Measurements from ENCODE around the gene COL23A1. TPM values are rescaled to one million over a fixed set of nuclear protein-coding genes. Genes with fewer than 3 reads are reported as not detected.

The COL23A1 gene
- total and polyA plus RNA-seq, 8 donors, result 0.06 to 0.68 (median 0.33) TPM; not detected in 2

DNA sequence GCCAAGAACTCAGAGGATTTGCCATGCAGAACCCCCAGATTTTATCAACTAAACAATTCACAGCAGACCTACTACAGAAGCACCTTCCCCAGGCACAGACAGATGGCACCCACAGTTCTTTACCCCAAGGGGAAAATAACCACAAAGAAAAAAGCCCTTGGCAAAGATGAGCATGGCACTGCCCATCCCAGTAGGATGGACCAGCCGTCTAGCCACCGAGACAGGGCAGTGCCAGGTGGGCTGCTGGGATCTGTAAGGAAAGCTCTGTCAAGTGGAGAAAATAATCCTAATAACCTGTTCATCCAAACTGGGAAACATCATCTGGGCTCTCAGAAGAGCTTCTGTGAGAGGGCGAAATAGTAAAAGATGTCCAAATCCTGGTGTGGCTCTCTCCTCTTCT is 130.0 kb downstream of the COL23A1 start:
- no peak overlapping the region for H3K4me3 ChIP-seq
- 85 to 87% methylated on average over 3 of the region's 3 CpGs for WGBS, 2 donors
- no peak overlapping the region for H3K27ac ChIP-seq
- no peak for FAIRE-seq
- no peaks in the 10 kb centered on the region for H3K27me3 ChIP-seq
- no peak for ATAC-seq
- intact Hi-C loops (cut with DNase I), result no loop called here
- H3K4me1 ChIP-seq, result no peaks in the 10 kb centered on the region
- no peaks in the 10 kb centered on the region for H3K9me3 ChIP-seq
- no peak for DNase-seq
- H3K36me3 ChIP-seq, result no peaks in the 10 kb centered on the region
- TF ChIP-seq, protein P1, sequence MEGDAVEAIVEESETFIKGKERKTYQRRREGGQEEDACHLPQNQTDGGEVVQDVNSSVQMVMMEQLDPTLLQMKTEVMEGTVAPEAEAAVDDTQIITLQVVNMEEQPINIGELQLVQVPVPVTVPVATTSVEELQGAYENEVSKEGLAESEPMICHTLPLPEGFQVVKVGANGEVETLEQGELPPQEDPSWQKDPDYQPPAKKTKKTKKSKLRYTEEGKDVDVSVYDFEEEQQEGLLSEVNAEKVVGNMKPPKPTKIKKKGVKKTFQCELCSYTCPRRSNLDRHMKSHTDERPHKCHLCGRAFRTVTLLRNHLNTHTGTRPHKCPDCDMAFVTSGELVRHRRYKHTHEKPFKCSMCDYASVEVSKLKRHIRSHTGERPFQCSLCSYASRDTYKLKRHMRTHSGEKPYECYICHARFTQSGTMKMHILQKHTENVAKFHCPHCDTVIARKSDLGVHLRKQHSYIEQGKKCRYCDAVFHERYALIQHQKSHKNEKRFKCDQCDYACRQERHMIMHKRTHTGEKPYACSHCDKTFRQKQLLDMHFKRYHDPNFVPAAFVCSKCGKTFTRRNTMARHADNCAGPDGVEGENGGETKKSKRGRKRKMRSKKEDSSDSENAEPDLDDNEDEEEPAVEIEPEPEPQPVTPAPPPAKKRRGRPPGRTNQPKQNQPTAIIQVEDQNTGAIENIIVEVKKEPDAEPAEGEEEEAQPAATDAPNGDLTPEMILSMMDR (IDR thresholded peaks at IDR 0.05), result no peak

DNA sequence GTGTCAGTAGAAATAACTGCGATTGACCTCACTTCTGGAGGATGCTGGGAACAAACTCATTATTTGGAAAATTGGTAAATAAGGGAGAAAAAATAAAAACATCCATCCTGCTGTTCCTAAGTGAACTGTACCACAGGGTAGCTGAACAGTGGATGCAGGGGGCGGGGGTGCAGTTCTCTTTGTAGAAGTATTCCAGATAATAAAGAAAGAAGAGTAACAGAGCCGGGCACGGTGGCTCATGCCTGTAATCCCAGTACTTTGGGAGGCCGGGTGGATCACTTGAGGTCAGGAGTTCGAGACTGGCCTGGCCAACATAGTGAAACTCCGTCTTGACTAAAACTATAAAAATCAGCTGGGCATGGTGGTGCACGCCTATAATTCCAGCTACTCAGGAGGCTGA is 132.1 kb downstream of the COL23A1 start:
- intact Hi-C loops (cut with DNase I), result no loop called here
- Histone ChIP-seq H3K27me3 (no peaks in the 10 kb centered on the region), H3K4me3 (no peak overlapping the region), H3K27ac (no peak overlapping the region), H3K36me3 (no peaks in the 10 kb centered on the region), H3K9me3 (no peaks in the 10 kb centered on the region), H3K4me1 (no peaks in the 10 kb centered on the region)
- FAIRE-seq, result no peak
- 76 to 86% methylated on average over 8 of the region's 8 CpGs for WGBS, 2 donors
- ATAC-seq, result no peak
- TF ChIP-seq, protein P1 (IDR thresholded peaks at IDR 0.05), result no peak
- DNase-seq, result no peak

DNA sequence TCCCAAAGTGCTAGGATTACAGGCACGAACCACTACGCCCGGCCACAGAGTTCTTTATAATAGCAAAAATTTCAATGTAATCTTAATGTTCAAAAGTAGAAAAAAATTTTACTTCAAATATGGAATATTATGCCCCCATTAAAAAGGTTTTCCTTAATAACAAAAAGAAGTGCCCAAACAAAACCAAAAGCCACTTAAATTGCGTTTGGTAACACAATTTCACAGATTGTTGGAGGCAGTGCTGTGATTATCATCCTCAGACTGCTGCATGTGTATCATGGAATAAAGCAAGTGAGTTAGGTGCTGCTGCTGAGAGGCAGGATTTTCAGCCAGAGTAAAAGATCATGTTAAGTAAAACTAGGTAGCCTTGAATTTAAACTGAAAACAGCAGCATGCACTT is 132.7 kb downstream of the COL23A1 start:
- no peaks in the 10 kb centered on the region for H3K4me1 ChIP-seq
- TF ChIP-seq, protein P1 (IDR thresholded peaks at IDR 0.05), result no peak
- intact Hi-C loops (cut with DNase I), result no loop called here
- no peaks in the 10 kb centered on the region for H3K9me3 ChIP-seq
- H3K27ac ChIP-seq, result no peak overlapping the region
- no peak for FAIRE-seq
- ATAC-seq, result no peak
- no peak overlapping the region for H3K4me3 ChIP-seq
- 77 to 92% methylated on average over 4 of the region's 4 CpGs for WGBS, 2 donors
- no peaks in the 10 kb centered on the region for H3K27me3 ChIP-seq
- DNase-seq, result no peak
- no peaks in the 10 kb centered on the region for H3K36me3 ChIP-seq

DNA sequence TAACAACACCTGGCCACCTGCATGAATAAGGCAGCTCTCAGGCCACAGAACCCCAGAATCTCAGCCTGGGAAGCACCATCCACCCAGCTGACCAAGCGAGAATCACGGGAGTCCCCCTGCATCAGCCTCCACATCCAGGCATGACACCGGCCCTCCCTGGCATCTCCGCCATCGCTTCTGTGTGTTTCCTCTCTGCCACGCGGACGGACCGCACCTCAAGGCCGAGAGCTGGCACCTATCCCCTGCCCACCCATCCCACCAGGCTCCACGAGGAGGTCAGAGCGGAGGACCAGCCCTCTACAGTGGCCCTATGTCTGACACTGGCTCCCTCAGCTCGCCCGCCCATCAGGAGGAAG is 134.7 kb downstream of the COL23A1 start:
- H3K27ac ChIP-seq, result no peak overlapping the region
- FAIRE-seq, result no peak
- intact Hi-C loops (cut with DNase I), result no loop called here
- H3K4me3 ChIP-seq, result no peak overlapping the region
- TF ChIP-seq, protein P1 (IDR thresholded peaks at IDR 0.05), result no peak
- no peak for ATAC-seq
- WGBS, 2 donors, result 78 to 84% methylated on average over 14 of the region's 14 CpGs
- no peaks in the 10 kb centered on the region for H3K36me3 ChIP-seq
- H3K4me1 ChIP-seq, result no peaks in the 10 kb centered on the region
- no peak for DNase-seq
- no peaks in the 10 kb centered on the region for H3K27me3 ChIP-seq
- no peaks in the 10 kb centered on the region for H3K9me3 ChIP-seq

DNA sequence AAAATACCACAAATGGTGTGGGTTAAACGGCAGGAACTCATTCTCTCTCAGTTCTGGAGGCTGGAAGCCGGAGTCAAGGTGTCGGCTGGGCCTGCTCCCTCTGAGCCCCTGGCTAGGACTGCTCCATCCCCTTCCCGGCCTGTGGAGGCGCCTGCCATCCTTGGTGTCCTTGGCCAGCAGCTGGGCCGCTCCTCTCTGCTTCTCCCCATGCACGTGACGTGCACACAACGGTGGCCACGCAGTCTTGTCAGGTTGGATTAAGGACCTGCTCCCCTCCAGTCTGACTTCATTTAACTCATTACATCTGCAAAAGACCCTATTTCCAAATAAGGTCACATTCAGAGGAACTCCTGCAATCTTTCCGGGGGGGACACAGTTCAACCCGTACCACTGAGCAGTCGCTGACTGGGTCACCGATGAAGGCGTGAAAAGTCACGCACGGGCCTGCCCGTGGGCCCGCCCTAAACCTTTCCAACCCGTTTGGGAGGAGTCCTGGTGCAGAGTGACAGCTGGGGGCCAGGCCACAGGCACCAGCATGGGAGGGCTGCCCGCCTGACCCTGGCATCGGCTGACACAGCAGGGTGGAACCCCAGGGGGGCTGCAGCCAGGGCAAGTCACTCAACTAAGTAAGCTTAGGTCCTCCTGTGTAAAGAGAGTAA is 135.2 kb downstream of the COL23A1 start:
- FAIRE-seq (no peak), ATAC-seq (no peak), DNase-seq (no peak)
- Histone ChIP-seq H3K4me3 (no peak overlapping the region), H3K4me1 (no peaks in the 10 kb centered on the region), H3K27ac (no peak overlapping the region), H3K36me3 (no peaks in the 10 kb centered on the region), H3K27me3 (no peaks in the 10 kb centered on the region), H3K9me3 (no peaks in the 10 kb centered on the region)
- TF ChIP-seq, protein P1 (IDR thresholded peaks at IDR 0.05), result no peak
- 78 to 85% methylated on average over 22 of the region's 22 CpGs for WGBS, 2 donors
- intact Hi-C loops (cut with DNase I), result no loop called here
